SK-N-SH (cell line): ENCODE measurements around the gene ACOXL.

ENCODE experiments used
- CHD2 ChIP-seq: fragments of 150-350 bp; IDR thresholded peaks from 2 replicates; pipeline ENCODE4 v1.6.1; 2018; ENCODE audit warnings: low read length; ENCODE audit not compliant: partially characterized antibody
- EP300 ChIP-seq, 2 experiments: IDR thresholded peaks; 2 replicates each; pipeline versions ENCODE4 v1.4.0 to v1.6.1; 2012; ENCODE audit warnings: borderline replicate concordance in 1 of 2, low read depth in 1 of 2, low read length in 1 of 2
- EZH2phosphoT487 ChIP-seq: fragments of 200-600 bp; sonication (generic); IDR thresholded peaks from 2 replicates; pipeline ENCODE4 v1.6.1; 2017; ENCODE audit warnings: low read depth, mixed run types, mild to moderate bottlenecking, antibody characterized with exemption, moderate library complexity, borderline replicate concordance
- GABPA ChIP-seq: IDR thresholded peaks from 2 replicates; pipeline ENCODE4 v1.4.0; 2012; ENCODE audit warnings: low read depth, mild to moderate bottlenecking
- GATA2 ChIP-seq: sonication (generic); formaldehyde crosslinking; IDR thresholded peaks from 2 replicates; pipeline ENCODE4 v1.5.0; 2020; ENCODE audit warnings: mild to moderate bottlenecking, missing genetic modification reagents
- JUND ChIP-seq: IDR thresholded peaks from 2 replicates; pipeline ENCODE4 v1.4.0; 2012
- MAX ChIP-seq: IDR thresholded peaks from 2 replicates; pipeline ENCODE4 v1.4.0; 2012; ENCODE audit warnings: low read depth
- POLR2AphosphoS5 ChIP-seq: IDR thresholded peaks from 2 replicates; pipeline ENCODE4 v1.6.1; 2012; ENCODE audit warnings: low read depth, low read length
- REST ChIP-seq: IDR thresholded peaks from 2 replicates; pipeline ENCODE4 v1.6.1; 2012; ENCODE audit warnings: mild to moderate bottlenecking, low read depth, low read length, moderate library complexity
- RFX5 ChIP-seq: IDR thresholded peaks from 2 replicates; pipeline ENCODE4 v1.6.1; 2012; ENCODE audit warnings: mild to moderate bottlenecking, improper control_type of control experiment, low read length
- SMC3 ChIP-seq: IDR thresholded peaks from 2 replicates; pipeline ENCODE4 v1.6.1; 2012; ENCODE audit warnings: low read depth, low read length, improper control_type of control experiment
- TEAD4 ChIP-seq: IDR thresholded peaks from 2 replicates; pipeline ENCODE4 v1.4.0; 2012; ENCODE audit warnings: mild to moderate bottlenecking, borderline replicate concordance; ENCODE audit not compliant: insufficient read depth
- USF2 ChIP-seq: fragments of 150-350 bp; IDR thresholded peaks from 2 replicates; pipeline ENCODE4 v1.6.1; 2017; ENCODE audit warnings: antibody characterized with exemption, low read length, low read depth, borderline replicate concordance
- TF ChIP-seq, protein P1 (sequence below): fragments of 200-600 bp; sonication (generic); IDR thresholded peaks from 2 replicates; pipeline ENCODE4 v1.6.1; 2017; ENCODE audit warnings: antibody characterized with exemption, mild to moderate bottlenecking, moderate library complexity

- TF ChIP-seq, protein P1, sequence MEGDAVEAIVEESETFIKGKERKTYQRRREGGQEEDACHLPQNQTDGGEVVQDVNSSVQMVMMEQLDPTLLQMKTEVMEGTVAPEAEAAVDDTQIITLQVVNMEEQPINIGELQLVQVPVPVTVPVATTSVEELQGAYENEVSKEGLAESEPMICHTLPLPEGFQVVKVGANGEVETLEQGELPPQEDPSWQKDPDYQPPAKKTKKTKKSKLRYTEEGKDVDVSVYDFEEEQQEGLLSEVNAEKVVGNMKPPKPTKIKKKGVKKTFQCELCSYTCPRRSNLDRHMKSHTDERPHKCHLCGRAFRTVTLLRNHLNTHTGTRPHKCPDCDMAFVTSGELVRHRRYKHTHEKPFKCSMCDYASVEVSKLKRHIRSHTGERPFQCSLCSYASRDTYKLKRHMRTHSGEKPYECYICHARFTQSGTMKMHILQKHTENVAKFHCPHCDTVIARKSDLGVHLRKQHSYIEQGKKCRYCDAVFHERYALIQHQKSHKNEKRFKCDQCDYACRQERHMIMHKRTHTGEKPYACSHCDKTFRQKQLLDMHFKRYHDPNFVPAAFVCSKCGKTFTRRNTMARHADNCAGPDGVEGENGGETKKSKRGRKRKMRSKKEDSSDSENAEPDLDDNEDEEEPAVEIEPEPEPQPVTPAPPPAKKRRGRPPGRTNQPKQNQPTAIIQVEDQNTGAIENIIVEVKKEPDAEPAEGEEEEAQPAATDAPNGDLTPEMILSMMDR = no peak
- TF ChIP-seq GABPA = no peak
- TF ChIP-seq EP300 (IDR thresholded peaks at IDR 0.05; ENCODE audit: borderline replicate concordance in 1 of 2, low read depth in 1 of 2, low read length in 1 of 2) = no peak
- no peak for TF ChIP-seq GATA2 (CRISPR knock-in tag)
- no peak for TF ChIP-seq USF2
- no peak for TF ChIP-seq REST
- TF ChIP-seq MAX = no peak
- TF ChIP-seq TEAD4 = no peak
- no peak for TF ChIP-seq SMC3
- TF ChIP-seq POLR2AphosphoS5 = no peak
- no peak for TF ChIP-seq CHD2
- TF ChIP-seq JUND = no peak
- TF ChIP-seq EZH2phosphoT487 = no peak
- no peak for TF ChIP-seq RFX5
Measured at GRCh38 chr2:110848071-110848470, 115.7 kb downstream of the ACOXL start.
